ENCODE measurements around the gene DNAJC12. TPM values are rescaled to one million over a fixed set of nuclear protein-coding genes. Genes with fewer than 3 reads are reported as not detected.

DNAJC12 gene
- total RNA-seq, 1 experiment from 2014 or later, result 15.5 TPM

DNA sequence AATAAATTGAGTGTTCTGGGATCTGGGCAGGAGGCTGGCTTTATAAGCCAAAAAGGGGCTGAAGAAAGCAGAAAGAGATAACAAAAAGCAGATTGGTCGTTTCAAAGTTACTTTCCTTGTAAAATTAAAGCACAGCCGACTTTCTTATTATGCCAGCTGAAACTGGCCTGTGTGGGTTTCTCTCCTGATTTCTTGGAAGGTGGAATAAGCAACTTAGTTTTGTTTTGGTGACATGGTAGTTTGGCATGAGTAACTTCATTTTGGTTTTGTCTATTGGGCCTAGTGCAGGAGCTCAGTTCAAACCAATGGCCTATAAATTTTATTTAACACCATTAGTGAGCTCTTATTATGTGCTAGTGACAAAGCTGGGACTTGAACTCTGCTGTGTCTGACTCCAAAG is 13.2 kb upstream of the DNAJC12 start:
- no peaks in the 10 kb centered on the region for H4K20me1 ChIP-seq (ENCODE audit: low read length)
- DNase-seq (no peak), ATAC-seq (no peak)
- intact Hi-C loops (cut with micrococcal nuclease), result loop anchor here (10.0 kb wide), 1 partner anchor 484 kb away; the partner anchor contains the start of genes HNRNPH3 and PBLD
- ChIA-PET POLR2A (ENCODE audit: unreplicated experiment) (no interaction called here), CTCF (no interaction called here)
- no peak overlapping the region for H3K4me2 ChIP-seq (ENCODE audit: low read length)
- TF ChIP-seq EZH2phosphoT487 (IDR thresholded peaks at IDR 0.05; ENCODE audit: borderline replicate concordance, low read length), result no peak
- no peak overlapping the region for H3K9ac ChIP-seq (ENCODE audit: low read length)
- no peaks in the 10 kb centered on the region for H3K9me2 ChIP-seq (replicated peaks; ENCODE audit: low read length)
- no peaks in the 10 kb centered on the region for H3K9me3 ChIP-seq (ENCODE audit: low read length)
- BruUV-seq (replicated peaks), result no TSS peak
- no peaks in the 10 kb centered on the region for H3K79me2 ChIP-seq (ENCODE audit: low read length)
- H3F3A ChIP-seq (ENCODE audit: low read length, unreplicated experiment), result no peaks in the 10 kb centered on the region
- H3K27me3 ChIP-seq (ENCODE audit: low read length), result no peaks in the 10 kb centered on the region
- no peak overlapping the region for H3K4me3 ChIP-seq (ENCODE audit: low read length)
- no peaks in the 10 kb centered on the region for H3K36me3 ChIP-seq (ENCODE audit: low read depth, low read length)
- H3K27ac ChIP-seq (ENCODE audit: low read length), result no peak overlapping the region
- H3K4me1 ChIP-seq (ENCODE audit: insufficient read depth, low read length), result peaks cover 6% of the 10 kb centered on the region
- H2AFZ ChIP-seq (ENCODE audit: low read length), result no peak overlapping the region

DNA sequence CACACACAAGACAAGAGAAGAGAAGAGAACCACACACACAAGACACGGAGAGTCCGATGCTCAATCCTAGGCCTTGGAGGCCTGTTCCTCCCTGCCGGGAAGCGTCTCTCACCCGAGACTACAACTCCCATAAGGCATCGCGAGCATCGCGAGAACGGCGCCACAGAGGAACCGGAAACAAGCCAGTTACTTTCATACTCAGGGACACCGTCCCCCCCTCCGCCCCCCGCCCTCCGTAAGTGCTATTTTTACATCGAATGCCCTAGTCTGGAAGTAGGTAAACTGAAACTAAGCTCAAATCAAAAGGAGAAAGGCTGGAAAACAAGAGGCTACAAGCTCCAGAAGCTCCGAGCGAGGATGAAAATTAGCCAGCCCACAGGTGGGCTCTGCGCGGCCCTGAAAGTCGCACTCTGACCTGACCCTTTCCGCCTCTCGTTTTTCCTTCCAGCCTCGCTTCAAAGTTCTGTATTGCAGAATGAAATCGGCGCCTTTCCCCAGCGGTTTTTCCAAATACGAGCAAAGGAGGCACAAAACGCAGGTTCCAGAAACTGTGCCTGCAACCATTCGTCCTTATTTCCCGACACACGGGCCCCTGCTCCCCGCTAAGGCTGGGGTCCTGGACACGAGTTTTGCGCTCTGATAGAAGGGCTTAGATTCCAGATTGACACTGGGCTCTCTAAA is 11.5 kb upstream of the DNAJC12 start:
- TF ChIP-seq, protein P1, sequence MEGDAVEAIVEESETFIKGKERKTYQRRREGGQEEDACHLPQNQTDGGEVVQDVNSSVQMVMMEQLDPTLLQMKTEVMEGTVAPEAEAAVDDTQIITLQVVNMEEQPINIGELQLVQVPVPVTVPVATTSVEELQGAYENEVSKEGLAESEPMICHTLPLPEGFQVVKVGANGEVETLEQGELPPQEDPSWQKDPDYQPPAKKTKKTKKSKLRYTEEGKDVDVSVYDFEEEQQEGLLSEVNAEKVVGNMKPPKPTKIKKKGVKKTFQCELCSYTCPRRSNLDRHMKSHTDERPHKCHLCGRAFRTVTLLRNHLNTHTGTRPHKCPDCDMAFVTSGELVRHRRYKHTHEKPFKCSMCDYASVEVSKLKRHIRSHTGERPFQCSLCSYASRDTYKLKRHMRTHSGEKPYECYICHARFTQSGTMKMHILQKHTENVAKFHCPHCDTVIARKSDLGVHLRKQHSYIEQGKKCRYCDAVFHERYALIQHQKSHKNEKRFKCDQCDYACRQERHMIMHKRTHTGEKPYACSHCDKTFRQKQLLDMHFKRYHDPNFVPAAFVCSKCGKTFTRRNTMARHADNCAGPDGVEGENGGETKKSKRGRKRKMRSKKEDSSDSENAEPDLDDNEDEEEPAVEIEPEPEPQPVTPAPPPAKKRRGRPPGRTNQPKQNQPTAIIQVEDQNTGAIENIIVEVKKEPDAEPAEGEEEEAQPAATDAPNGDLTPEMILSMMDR (conservative IDR thresholded peaks at IDR 0.05; ENCODE audit: low read depth, low read length), result no peak
- no peak for TF ChIP-seq EZH2phosphoT487 (IDR thresholded peaks at IDR 0.05; ENCODE audit: borderline replicate concordance, low read length)
- no peak for TF ChIP-seq EZH2 (IDR thresholded peaks at IDR 0.05; ENCODE audit: low read length, unreplicated experiment)
- H3K4me3 ChIP-seq (ENCODE audit: low read length), result peak overlapping the region; percentile 73
- ChIA-PET CTCF (interaction anchor here (0.5 to 1.0 kb wide), 4 partner anchors 11 to 499 kb away, joined by 4 to 12 read pairs (median 8); no protein-coding TSS in a partner anchor), POLR2A (ENCODE audit: unreplicated experiment) (interaction anchor here (0.5 to 1.0 kb wide), 8 partner anchors 12 to 1529 kb away, joined by 3 to 16 read pairs (median 6); partner anchors contain the start of gene DNAJC12)
- no peaks in the 10 kb centered on the region for H3K36me3 ChIP-seq (ENCODE audit: low read depth, low read length)
- no peaks in the 10 kb centered on the region for H3K79me2 ChIP-seq (ENCODE audit: low read length)
- TSS peak; percentile 100 for BruUV-seq (replicated peaks)
- no peaks in the 10 kb centered on the region for H4K20me1 ChIP-seq (ENCODE audit: low read length)
- peak; percentile 99 for DNase-seq
- H3K4me2 ChIP-seq (ENCODE audit: low read length), result peak overlapping the region; percentile 94
- intact Hi-C loops (cut with micrococcal nuclease), result loop anchor here (1.0 to 10.0 kb wide), 4 partner anchors 11 to 485 kb away; partner anchors contain the start of genes DNAJC12, HNRNPH3 and PBLD
- peak overlapping the region; percentile 91 for H3K9ac ChIP-seq (ENCODE audit: low read length)
- H3F3A ChIP-seq (ENCODE audit: low read length, unreplicated experiment), result no peaks in the 10 kb centered on the region
- no peaks in the 10 kb centered on the region for H3K9me2 ChIP-seq (replicated peaks; ENCODE audit: low read length)
- H2AFZ ChIP-seq (ENCODE audit: low read length), result peak overlapping the region; percentile 82
- H3K27ac ChIP-seq (ENCODE audit: low read length), result peak overlapping the region; percentile 90
- peak; percentile 95 for ATAC-seq
- H3K27me3 ChIP-seq (ENCODE audit: low read length), result no peaks in the 10 kb centered on the region
- no peaks in the 10 kb centered on the region for H3K9me3 ChIP-seq (ENCODE audit: low read length)
- peaks cover 6% of the 10 kb centered on the region for H3K4me1 ChIP-seq (ENCODE audit: insufficient read depth, low read length)

DNA sequence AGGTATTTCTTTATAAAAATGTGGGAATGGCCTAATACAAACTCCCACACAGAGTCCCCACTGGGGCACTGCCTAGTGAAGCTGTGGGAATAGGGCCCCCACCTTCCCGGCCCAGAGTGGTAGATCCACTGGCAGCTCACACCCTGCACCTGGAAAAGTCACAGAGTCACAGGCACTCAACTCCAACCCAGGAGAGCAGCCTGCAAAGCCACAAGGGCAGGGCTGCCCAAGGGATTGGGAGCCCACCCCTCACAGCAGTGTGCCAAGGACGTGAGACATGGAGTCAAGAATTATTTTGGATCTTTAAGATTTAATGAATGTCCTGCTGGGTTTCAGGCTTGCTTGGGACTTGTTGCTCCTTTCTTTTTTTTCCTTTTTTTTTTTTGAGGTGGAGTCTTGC is 5.3 kb upstream of the DNAJC12 start:
- Histone ChIP-seq H3K4me2 (ENCODE audit: low read length) (no peak overlapping the region), H4K20me1 (ENCODE audit: low read length) (no peaks in the 10 kb centered on the region), H3K9me2 (replicated peaks; ENCODE audit: low read length) (no peaks in the 10 kb centered on the region), H3K27me3 (ENCODE audit: low read length) (no peaks in the 10 kb centered on the region), H3K4me1 (ENCODE audit: insufficient read depth, low read length) (peaks cover under 1% of the 10 kb centered on the region; the same call in 1 of the 2 replicates), H3K4me3 (ENCODE audit: low read length) (no peak overlapping the region), H3K9me3 (ENCODE audit: low read length) (peaks cover 7% of the 10 kb centered on the region; the same call in 1 of the 2 replicates), H3K9ac (ENCODE audit: low read length) (no peak overlapping the region), H3K79me2 (ENCODE audit: low read length) (no peaks in the 10 kb centered on the region), H3K36me3 (ENCODE audit: low read depth, low read length) (peaks cover 4% of the 10 kb centered on the region; the same call in 1 of the 2 replicates), H3K27ac (ENCODE audit: low read length) (no peak overlapping the region), H2AFZ (ENCODE audit: low read length) (no peak overlapping the region), H3F3A (ENCODE audit: low read length, unreplicated experiment) (no peaks in the 10 kb centered on the region)
- ChIA-PET POLR2A (ENCODE audit: unreplicated experiment) (no interaction called here), CTCF (no interaction called here)
- no peak for TF ChIP-seq EZH2 (IDR thresholded peaks at IDR 0.05; ENCODE audit: low read length, unreplicated experiment)
- TF ChIP-seq, protein P1 (conservative IDR thresholded peaks at IDR 0.05; ENCODE audit: low read depth, low read length), result no peak
- TF ChIP-seq EZH2phosphoT487 (IDR thresholded peaks at IDR 0.05; ENCODE audit: borderline replicate concordance, low read length), result no peak
- DNase-seq (no peak), ATAC-seq (no peak)
- BruUV-seq (replicated peaks), result no TSS peak
- intact Hi-C loops (cut with micrococcal nuclease), result no loop called here

Data from PC-3 (cell line).